HG03575 (cell line): ENCODE data around the gene MGST2.
"Not testable (repeated sequence)": the region's sequence is repeated elsewhere in the genome, so short reads cannot be mapped to it uniquely, and the experiment has no call there.

Source experiments
- ATAC-seq: cut with Tn5 transposase; IDR thresholded peaks from one replicate; pipeline ENCODE4 v1.9.1; 2021; ENCODE audit not compliant: unreplicated experiment, insufficient number of reproducible peaks, low FRiP score; ENCODE audit errors: extremely low read depth

Gene MGST2

GRCh38 chr4:139665690-139666529 is at the start of gene MGST2:
MGST2 (plus strand) TSS chr4:139665819; CDS start chr4:139666020, 201 bp downstream.
- peak; percentile 36 for ATAC-seq

DNA sequence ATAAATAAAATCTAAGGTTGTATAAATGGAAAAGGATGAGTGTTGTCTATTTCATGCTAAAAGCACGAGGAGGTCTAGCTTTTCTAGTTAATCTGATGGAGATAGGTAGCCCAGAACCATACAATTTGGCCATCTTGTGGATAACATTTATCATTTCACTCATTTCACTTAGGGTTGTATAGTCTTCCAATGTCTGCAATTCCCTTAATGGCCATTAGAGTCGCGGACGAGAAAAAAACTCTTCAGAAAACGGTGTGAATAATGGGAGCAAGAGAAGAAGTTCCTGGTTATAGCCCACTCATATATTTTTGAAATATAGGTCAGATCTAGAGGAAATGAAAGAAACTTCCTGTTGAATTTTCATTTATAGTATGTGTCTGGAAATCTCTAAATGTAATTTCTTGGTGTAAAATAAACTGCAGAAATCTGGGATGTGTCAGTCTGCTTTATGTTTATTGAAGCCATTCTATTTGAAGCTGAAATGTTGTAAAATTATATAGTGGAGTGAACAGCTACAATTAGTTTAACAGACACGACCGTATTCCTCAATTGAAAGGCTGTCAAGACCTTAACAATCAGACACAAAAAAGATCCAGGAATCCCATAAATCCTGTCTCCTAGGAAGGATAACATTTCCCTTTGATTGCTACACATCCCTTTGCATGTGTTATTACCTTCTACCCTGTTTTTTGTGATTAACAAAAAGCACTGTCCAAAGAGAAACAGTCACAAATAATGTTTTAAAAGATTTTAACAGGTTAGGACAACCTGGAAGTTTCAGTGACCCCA is 47.7 kb upstream of the MGST2 start:
- ATAC-seq: no peak

- no peak for ATAC-seq
These were observed 46.0 kb upstream of the MGST2 start for GRCh38 chr4:139619644-139620043.

DNA sequence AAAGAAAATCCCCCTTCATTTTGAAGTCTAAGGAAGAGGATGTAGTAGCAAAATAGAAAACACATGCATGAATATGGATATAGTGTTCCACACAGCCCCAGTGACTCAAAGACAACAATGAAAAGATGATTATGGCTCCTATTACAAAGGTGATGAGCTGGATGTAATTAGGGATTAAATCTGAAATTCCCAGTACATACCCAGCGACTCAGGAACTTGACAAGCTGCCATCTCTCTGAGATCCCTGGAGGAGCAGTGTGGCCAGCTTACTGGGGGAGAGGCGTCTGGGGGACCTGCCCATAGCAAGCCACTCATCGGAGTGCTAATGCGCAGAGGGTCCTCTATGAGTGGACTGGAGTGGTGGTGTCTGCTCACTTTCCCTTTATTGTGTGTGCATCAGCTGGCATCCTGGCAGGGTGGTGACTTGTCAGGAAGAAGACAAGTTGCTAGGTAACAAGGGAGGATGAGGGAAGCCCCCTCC is 42.7 kb upstream of the MGST2 start:
- no peak for ATAC-seq

DNA sequence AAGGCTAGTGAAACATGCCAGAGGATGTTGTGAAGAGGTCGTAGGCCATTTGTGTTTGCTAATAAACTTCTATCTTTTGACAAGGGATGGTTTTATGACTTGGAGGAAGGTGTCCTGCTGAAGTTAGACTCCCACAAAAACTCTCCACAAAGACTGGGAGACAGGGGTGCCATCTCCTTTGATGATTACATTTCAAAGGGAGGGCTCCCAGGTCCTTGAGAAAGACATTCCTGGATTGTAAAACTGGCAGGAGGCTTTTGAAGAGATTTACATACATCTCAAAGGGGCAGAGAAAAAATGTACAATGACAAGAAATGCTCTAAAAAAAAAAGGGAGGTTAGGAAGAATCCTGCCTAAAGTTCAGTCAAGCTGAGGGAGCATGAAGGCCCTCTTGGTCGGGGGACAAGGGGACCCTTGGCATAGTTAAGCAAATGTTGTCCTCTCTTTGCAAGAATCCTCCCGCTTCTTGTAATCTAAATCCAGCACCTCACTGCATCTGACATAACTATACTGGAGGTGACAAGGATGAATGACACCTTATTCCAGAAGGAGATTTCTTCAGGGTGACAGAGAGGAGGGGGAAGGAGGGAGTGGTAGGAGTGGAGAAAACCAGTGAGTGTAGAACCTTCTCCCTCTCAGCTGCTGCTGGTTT is 41.1 kb upstream of the MGST2 start:
- no peak for ATAC-seq

DNA sequence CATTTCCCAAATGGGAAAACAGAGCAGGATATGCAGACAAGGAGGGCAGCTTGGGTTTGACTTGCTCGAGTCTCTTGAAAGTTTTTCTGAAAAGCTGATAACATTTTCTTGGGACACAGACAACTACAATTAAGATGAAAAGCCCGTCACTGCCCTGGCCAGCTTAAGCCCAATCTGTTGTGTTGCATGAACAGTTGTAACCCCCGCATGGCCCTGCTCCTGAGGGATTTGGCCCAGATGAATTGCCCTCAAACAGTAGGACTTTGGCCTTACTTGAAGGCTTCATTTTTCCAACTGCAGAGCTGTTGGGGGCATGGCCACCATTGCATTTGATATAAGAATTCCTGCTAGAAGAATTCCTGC is 40.5 kb upstream of the MGST2 start:
- no peak for ATAC-seq

DNA sequence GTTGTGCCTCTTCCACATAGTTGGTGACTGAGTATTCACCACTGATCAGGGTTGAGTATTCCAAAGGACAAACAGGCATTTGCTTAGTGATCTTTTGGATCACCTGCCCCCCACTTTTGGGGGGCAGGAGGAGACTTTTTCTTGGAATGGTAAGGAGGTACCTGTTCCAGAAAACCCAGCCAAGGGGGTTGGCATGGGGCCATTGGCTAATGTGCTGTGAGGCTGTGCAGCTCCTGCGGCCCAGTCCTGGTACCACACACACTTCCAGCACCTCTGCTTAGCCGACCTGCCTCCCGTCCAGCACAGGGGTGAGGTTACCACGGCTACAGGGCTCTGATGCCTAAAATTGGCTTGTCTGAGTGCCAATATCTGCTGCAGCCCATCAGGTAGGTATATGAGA is 40.1 kb upstream of the MGST2 start:
- no peak for ATAC-seq

DNA sequence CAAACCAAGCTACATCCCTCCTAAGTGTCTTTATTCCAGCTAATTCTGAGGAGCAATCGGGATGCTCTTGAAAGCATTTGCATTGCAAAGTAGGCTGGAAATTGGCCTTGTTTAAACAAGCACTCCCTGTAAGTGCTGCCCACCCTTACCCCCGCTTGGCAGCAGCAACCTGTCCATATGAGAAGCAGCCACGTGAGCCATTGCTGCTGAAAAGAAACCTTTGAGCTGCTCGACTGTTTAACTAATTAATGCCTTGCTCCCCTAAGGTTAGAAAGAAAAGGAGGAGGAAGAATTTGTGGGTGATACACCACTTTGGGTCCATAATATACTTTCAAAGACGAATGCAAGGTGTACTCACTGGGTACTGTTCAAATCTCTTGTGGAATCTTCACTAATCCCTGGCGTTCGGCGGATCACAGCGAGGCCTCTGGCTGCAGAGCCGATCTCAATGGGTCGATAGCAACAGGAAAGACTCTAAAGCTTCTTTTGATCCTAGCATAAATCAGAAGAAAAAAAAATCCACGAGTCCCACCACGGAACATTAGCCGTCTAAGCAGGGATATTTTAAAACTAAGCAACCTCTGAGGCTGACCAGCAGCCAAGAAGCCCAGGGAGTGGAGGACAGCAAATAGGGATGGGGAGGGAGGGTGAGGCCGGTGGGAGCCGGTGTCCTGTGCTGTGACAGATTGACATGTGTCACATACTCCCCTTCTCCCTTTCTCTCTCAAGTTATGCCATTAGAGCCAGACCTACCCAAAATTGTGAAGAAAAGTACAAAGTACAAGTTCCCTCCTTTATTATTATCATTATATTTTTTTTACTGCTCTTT is 37.2 kb upstream of the MGST2 start:
- no peak for ATAC-seq

GRCh38 chr4:139629436-139630125 is 36.0 kb upstream of the MGST2 start:
- no peak for ATAC-seq

- no peak for ATAC-seq
These were observed 35.5 kb upstream of the MGST2 start for GRCh38 chr4:139630126-139630495.

DNA sequence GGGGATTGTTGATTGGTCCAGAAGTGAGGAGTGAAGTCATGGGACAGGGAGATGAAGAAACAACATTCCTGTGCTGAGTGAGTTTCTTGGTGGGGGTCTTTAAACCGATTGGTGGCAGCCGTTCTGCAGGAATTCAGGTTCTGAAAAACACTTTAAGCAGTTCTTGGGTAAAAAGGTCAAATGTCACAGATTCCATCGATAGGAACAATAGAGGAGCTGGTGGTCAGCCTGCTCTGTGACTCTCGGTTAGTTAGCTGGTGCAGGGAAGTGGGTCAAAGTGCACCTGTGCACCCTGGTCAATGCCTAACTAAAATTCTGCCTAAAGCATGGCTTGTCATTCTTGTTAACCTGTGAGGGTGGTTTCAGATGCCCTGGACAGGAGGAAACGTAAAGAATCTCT is 34.6 kb upstream of the MGST2 start:
- ATAC-seq: no peak

- ATAC-seq: no peak
These were observed 33.8 kb upstream of the MGST2 start for GRCh38 chr4:139631791-139632190.

DNA sequence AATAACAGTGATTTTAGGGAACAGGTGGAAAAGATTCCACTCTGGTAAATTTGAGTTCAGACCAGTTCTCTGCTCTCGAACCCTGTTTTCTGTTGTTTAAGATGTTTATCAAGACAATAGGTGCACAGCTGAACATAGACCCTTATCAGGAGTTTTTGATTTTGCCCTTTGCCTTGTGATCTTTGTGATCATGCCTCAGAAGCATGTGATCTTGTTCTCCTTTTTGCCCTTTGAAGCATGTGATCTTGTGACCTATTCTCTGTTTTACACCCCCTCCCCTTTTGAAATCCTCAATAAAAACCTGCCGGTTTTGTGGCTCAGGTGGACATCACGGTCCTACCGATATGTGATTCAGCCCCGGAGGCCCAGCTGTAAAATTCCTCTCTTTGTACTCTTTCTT is 32.9 kb upstream of the MGST2 start:
- ATAC-seq: not testable (repeated sequence)

DNA sequence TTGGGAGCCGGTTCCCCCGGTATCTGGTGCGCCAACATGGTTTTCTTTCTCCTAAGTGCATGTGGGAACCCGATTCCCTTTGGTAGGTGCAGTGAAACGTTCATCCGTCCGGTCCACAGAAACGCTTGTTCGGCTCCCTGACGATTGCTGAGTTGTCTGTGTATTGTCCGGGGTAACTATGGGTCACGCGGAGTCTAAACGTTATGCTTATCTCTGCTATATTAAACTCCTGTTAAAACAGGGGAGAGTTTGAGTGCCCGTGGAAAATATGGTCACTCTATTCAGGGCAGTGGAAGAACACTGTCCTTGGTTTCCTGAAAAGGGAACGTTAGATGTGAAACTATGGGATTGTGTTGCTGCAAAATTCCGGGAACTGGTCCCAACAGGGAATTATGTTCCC is 32.4 kb upstream of the MGST2 start:
- no peak for ATAC-seq

GRCh38 chr4:139633661-139634060 is 32.0 kb upstream of the MGST2 start:
- no peak for ATAC-seq

- no peak for ATAC-seq
These were observed 29.7 kb upstream of the MGST2 start for GRCh38 chr4:139635966-139636365.

DNA sequence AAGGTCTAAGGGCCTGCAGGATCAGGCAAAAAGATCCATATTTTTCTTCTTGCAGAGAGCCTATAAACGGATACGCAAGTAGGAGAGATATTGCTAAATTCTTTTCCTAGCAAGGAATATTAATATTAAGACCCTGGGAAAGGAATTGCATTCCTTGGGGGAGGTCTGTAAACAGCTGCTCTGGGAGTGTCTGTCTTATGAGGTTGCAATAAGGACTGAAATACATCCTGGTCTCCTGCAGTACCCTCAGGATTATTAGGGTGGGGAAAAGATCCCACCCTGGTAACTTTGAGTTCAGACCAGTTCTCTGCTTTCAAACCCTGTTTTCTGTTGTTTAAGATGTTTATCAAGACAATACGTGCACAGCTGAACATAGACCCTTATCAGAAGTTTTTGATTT is 27.3 kb upstream of the MGST2 start:
- ATAC-seq: not testable (repeated sequence)

GRCh38 chr4:139639654-139640053 is 26.0 kb upstream of the MGST2 start:
- no peak for ATAC-seq
